H1 (cell line): Measurements from ENCODE around the gene GRIK4. TPM values are rescaled to one million over a fixed set of nuclear protein-coding genes. Genes with fewer than 3 reads are reported as not detected.

ENCODE experiments used
- CTCF ChIA-PET: fragments of 300-600 bp; sonication (Branson Sonifier 250); formaldehyde crosslinking; loops from one replicate; lab custom pipeline; 2021; ENCODE audit not compliant: partially characterized antibody; lab: Charles Lee
- POLR2A ChIA-PET: fragments of 300-600 bp; sonication (Branson Sonifier 250); formaldehyde crosslinking; loops from one replicate; lab custom pipeline; 2021; ENCODE audit warnings: inconsistent platforms; ENCODE audit not compliant: partially characterized antibody; lab: Charles Lee
- DNase-seq, 2 experiments: peaks; one replicate each; pipeline versions ENCODE4 v3.0.0 to v3.0.0-alpha.2; 2010 to 2022; ENCODE audit warnings: low spot score in 2 of 2, low read depth in 1 of 2, mixed read lengths in 1 of 2
- FAIRE-seq: peaks from 2 replicates; lab custom pipeline; 2011; peaks lifted over from hg19 to GRCh38; lab: Jason Lieb, UNC
- H2AFZ ChIP-seq: 2 replicates; pipeline ENCODE4 v1.8.1; 2012; ENCODE audit warnings: low read length, inconsistent platforms
- H2AK5ac ChIP-seq: 2 replicates; pipeline ENCODE4 v1.6.1; 2013; ENCODE audit warnings: low read depth, low read length
- H2BK120ac ChIP-seq: replicated peaks from 2 replicates; pipeline ENCODE3; 2013; ENCODE audit warnings: low read depth, low read length, inconsistent platforms
- H2BK12ac ChIP-seq: 2 replicates; pipeline ENCODE4 v1.6.1; 2013; ENCODE audit warnings: low read depth, low read length
- H2BK15ac ChIP-seq: 2 replicates; pipeline ENCODE4 v1.6.1; 2013; ENCODE audit warnings: low read length
- H2BK20ac ChIP-seq: 2 replicates; pipeline ENCODE4 v1.6.1; 2013; ENCODE audit warnings: low read length
- H2BK5ac ChIP-seq: 2 replicates; pipeline ENCODE4 v1.6.1; 2013; ENCODE audit warnings: low read depth, low read length
- H3K14ac ChIP-seq: 2 replicates; pipeline ENCODE4 v1.6.1; 2013; ENCODE audit warnings: inconsistent platforms; ENCODE audit not compliant: insufficient read length
- H3K18ac ChIP-seq: 2 replicates; pipeline ENCODE4 v1.6.1; 2013; ENCODE audit warnings: low read length; ENCODE audit errors: extremely low read depth
- H3K23ac ChIP-seq: 2 replicates; pipeline ENCODE4 v1.6.1; 2013; ENCODE audit warnings: inconsistent platforms; ENCODE audit not compliant: insufficient read length
- H3K23me2 ChIP-seq: 2 replicates; pipeline ENCODE4 v1.6.1; 2013; ENCODE audit warnings: low read depth, low read length
- H3K27ac ChIP-seq: 2 replicates; pipeline ENCODE4 v1.6.1; 2011; ENCODE audit warnings: low read depth, low read length, inconsistent platforms
- H3K27me3 ChIP-seq, 4 experiments: replicated peaks in 1 of 4; 1 replicate in 1 of 4; 2 replicates in 3 of 4; pipeline versions ENCODE4 v1.6.1 to v1.8.1; 2011 to 2013; ENCODE audit warnings: low read length in 3 of 4, mild to moderate bottlenecking in 3 of 4, inconsistent platforms in 2 of 4, mixed read lengths in 2 of 4, moderate library complexity in 1 of 4; ENCODE audit not compliant: control insufficient read depth in 3 of 4, insufficient read depth in 3 of 4; ENCODE audit errors: extremely low read depth in 1 of 4
- H3K36me3 ChIP-seq, 4 experiments: 2 replicates each; pipeline versions ENCODE4 v1.6.1 to v1.8.1; 2011 to 2013; ENCODE audit warnings: mild to moderate bottlenecking in 4 of 4, low read length in 3 of 4, moderate library complexity in 2 of 4, control low read depth in 1 of 4, inconsistent platforms in 1 of 4; ENCODE audit not compliant: insufficient read depth in 4 of 4, control insufficient read depth in 2 of 4
- H3K4ac ChIP-seq: replicated peaks from 2 replicates; pipeline ENCODE3; 2013; ENCODE audit warnings: low read length, low read depth, mixed read lengths, inconsistent platforms; ENCODE audit not compliant: insufficient read length
- H3K4me1 ChIP-seq, 4 experiments: replicated peaks in 1 of 4; 1 replicate in 1 of 4; 2 replicates in 3 of 4; pipeline versions ENCODE4 v1.6.1 to v1.8.1; 2011 to 2013; ENCODE audit warnings: low read length in 3 of 4, inconsistent platforms in 2 of 4, mixed read lengths in 1 of 4; ENCODE audit not compliant: insufficient read depth in 4 of 4, control insufficient read depth in 3 of 4
- H3K4me2 ChIP-seq, 2 experiments: 2 replicates each; pipeline versions ENCODE4 v1.6.1 to v1.8.1; 2011 to 2013; ENCODE audit warnings: low read depth in 2 of 2, low read length in 2 of 2, control low read depth in 1 of 2, inconsistent platforms in 1 of 2, mild to moderate bottlenecking in 1 of 2; ENCODE audit not compliant: insufficient read depth in 1 of 2
- H3K4me3 ChIP-seq, 4 experiments: fragments of 200-600, 300-600 bp in 1 of 4; sonication (generic), shearing (Covaris generic), sonication (Bioruptor Twin) in 1 of 4; 2 replicates each; pipeline versions ENCODE4 v1.5.1 to v1.8.1; 2011 to 2016; ENCODE audit warnings: low read length in 4 of 4, low read depth in 3 of 4, control low read depth in 2 of 4, inconsistent platforms in 2 of 4, mild to moderate bottlenecking in 2 of 4, mixed read lengths in 1 of 4, moderate library complexity in 1 of 4; ENCODE audit not compliant: insufficient read depth in 2 of 4; ENCODE audit errors: extremely low read depth in 1 of 4
- H3K56ac ChIP-seq: replicated peaks from 2 replicates; pipeline ENCODE3; 2013; ENCODE audit warnings: low read depth, mild to moderate bottlenecking, mixed read lengths, low read length, inconsistent platforms; ENCODE audit not compliant: insufficient read length
- H3K79me1 ChIP-seq: 2 replicates; pipeline ENCODE4 v1.6.1; 2013; ENCODE audit warnings: low read depth, low read length, control low read depth
- H3K79me2 ChIP-seq, 2 experiments: 2 replicates each; pipeline versions ENCODE4 v1.6.1 to v1.8.1; 2012 to 2013; ENCODE audit warnings: low read length in 2 of 2, mild to moderate bottlenecking in 2 of 2, inconsistent platforms in 1 of 2; ENCODE audit not compliant: insufficient read depth in 2 of 2, control insufficient read depth in 1 of 2
- H3K9ac ChIP-seq, 4 experiments: replicated peaks in 1 of 4; 1 replicate in 1 of 4; 2 replicates in 3 of 4; pipeline versions ENCODE4 v1.6.1 to v1.8.1; 2011 to 2013; ENCODE audit warnings: low read depth in 3 of 4, low read length in 3 of 4, control low read depth in 2 of 4, mild to moderate bottlenecking in 2 of 4, moderate library complexity in 2 of 4, inconsistent platforms in 1 of 4; ENCODE audit errors: extremely low read depth in 1 of 4
- H3K9me3 ChIP-seq, 2 experiments: 2 replicates each; pipeline versions ENCODE4 v1.6.1 to v1.8.1; 2012 to 2013; ENCODE audit warnings: mild to moderate bottlenecking in 2 of 2, moderate library complexity in 2 of 2, control low read depth in 1 of 2, inconsistent platforms in 1 of 2, low read depth in 1 of 2, low read length in 1 of 2, mixed read lengths in 1 of 2; ENCODE audit not compliant: insufficient read depth in 2 of 2
- H4K20me1 ChIP-seq, 2 experiments: replicated peaks in 1 of 2; 2 replicates each; pipeline versions ENCODE3 to v1.8.1; 2011 to 2013; ENCODE audit warnings: inconsistent platforms in 2 of 2, low read length in 2 of 2, mild to moderate bottlenecking in 1 of 2; ENCODE audit not compliant: insufficient read depth in 2 of 2, control insufficient read depth in 1 of 2
- H4K5ac ChIP-seq: 2 replicates; pipeline ENCODE4 v1.6.1; 2013; ENCODE audit warnings: low read length, low read depth, mixed read lengths, inconsistent platforms; ENCODE audit not compliant: insufficient read length
- H4K8ac ChIP-seq: 2 replicates; pipeline ENCODE4 v1.8.0; 2013; ENCODE audit warnings: mild to moderate bottlenecking, moderate library complexity, low read length, inconsistent platforms; ENCODE audit not compliant: insufficient read depth; ENCODE audit errors: extremely low read depth
- H4K91ac ChIP-seq: replicated peaks from 2 replicates; pipeline ENCODE3; 2013; ENCODE audit warnings: low read length, mixed read lengths, inconsistent platforms; ENCODE audit not compliant: insufficient read length
- CTBP2 ChIP-seq: IDR thresholded peaks from 2 replicates; pipeline ENCODE4 v1.7.0; 2011; ENCODE audit warnings: borderline replicate concordance, mild to moderate bottlenecking, moderate library complexity, mixed read lengths, low read length; ENCODE audit not compliant: insufficient read depth, insufficient read length
- KDM1A ChIP-seq: fragments of 200-600, 300-600 bp; sonication (generic); IDR thresholded peaks from 2 replicates; pipeline ENCODE4 v1.7.1; 2016; ENCODE audit warnings: mild to moderate bottlenecking, low read length, borderline replicate concordance
- SIN3A ChIP-seq, 2 experiments: IDR thresholded peaks in 1 of 2; conservative IDR thresholded peaks in 1 of 2; 2 replicates each; pipeline ENCODE4 v1.6.1; 2011 to 2012; ENCODE audit warnings: low read length in 2 of 2, improper control_type of control experiment in 1 of 2, low read depth in 1 of 2, mild to moderate bottlenecking in 1 of 2
- WGBS, 2 experiments: shearing (Covaris generic) in 1 of 2; methylation state at CpG; one replicate each; pipeline versions ENCODE4 v1.1.6 to v1.1.7; 2013 to 2015; ENCODE audit warnings: low lambda C conversion rate in 2 of 2, mixed read lengths in 2 of 2, inconsistent platforms in 1 of 2, low coverage in 1 of 2, missing lambda C conversion rate in 1 of 2; ENCODE audit not compliant: insufficient replicate concordance in 2 of 2, insufficient coverage in 1 of 2, insufficient read length in 1 of 2; ENCODE audit errors: extremely low coverage in 1 of 2, missing lambda C conversion rate in 1 of 2; 5-methylcytosine and 5-hydroxymethylcytosine counted together
- polyA plus RNA-seq, 7 experiments: library from polyadenylated mRNA; depleted of rRNA in 3 of 7; stranded (reverse) in 5 of 7; unstranded in 2 of 7; fragments of >200 nt in 5 of 7; fragments of 200-250 nt in 2 of 7; gene quantifications; 1 replicate in 5 of 7; 2 replicates in 1 of 7; 4 replicates in 1 of 7; pipeline versions ENCODE4 v1.2.1 to v1.2.3, GENCODE V29; 2011 to 2013; ENCODE audit warnings: missing spikeins in 2 of 7, mixed read lengths in 2 of 7
- total RNA-seq: library from RNA; stranded (reverse); fragmentation: NEBNext Ultra II Directional; extraction: Animal tissue kit (Norgen Biotek cat#: 25700); gene quantifications from 2 replicates; pipeline ENCODE4 v1.2.1, GENCODE V29; 2021

Gene GRIK4
- total and polyA plus RNA-seq, 2 of the 8 experiments (the other 6 are each of a cell fraction or from before 2014, with no cell fraction given), result 1.2 to 2.9 TPM

GRCh38 chr11:120663142-120663541 is 151.6 kb downstream of the GRIK4 start:
- Histone ChIP-seq H3K4me2 (no peak overlapping the region), H2BK15ac (no peak overlapping the region), H3K23me2 (no peaks in the 10 kb centered on the region), H2AK5ac (no peak overlapping the region), H3K56ac (no peak overlapping the region), H2BK120ac (no peak overlapping the region), H3K14ac (no peak overlapping the region), H4K8ac (no peak overlapping the region), H4K91ac (no peak overlapping the region), H2BK12ac (no peak overlapping the region), H2AFZ (no peak overlapping the region), H3K9me3 (no peaks in the 10 kb centered on the region), H4K20me1 (peaks cover 0 to 2% of the 10 kb centered on the region in 2 experiments), H3K4ac (no peak overlapping the region), H3K27ac (no peak overlapping the region), H3K36me3 (no peaks in the 10 kb centered on the region), H3K18ac (no peak overlapping the region), H3K27me3 (no peaks in the 10 kb centered on the region; a peak in 2 of 7 replicates), H3K79me2 (no peaks in the 10 kb centered on the region), H3K23ac (no peak overlapping the region), H3K4me1 (peaks cover 3 to 7% (median 5%) of the 10 kb centered on the region in 4 experiments; a peak in 5 of 7 replicates), H4K5ac (no peak overlapping the region), H3K79me1 (no peaks in the 10 kb centered on the region), H3K4me3 (no peak overlapping the region), H2BK5ac (no peak overlapping the region), H3K9ac (no peak overlapping the region), H2BK20ac (no peak overlapping the region)
- POLR2A ChIA-PET, result no interaction called here
- DNase-seq (no peak), FAIRE-seq (no peak)
- 61% methylated on average over 2 of the region's 2 CpGs; no CpG with 5 or more reads in 1 of the 2 experiments for WGBS, 2 experiments
- CTCF ChIA-PET, result interaction anchor here (0.7 to 2.0 kb wide), 3 partner anchors 22 to 33 kb away, joined by 4 to 6 read pairs (median 6); no protein-coding TSS in a partner anchor
- TF ChIP-seq SIN3A (conservative IDR thresholded peaks at IDR 0.05 in 1 of 2, IDR thresholded peaks at IDR 0.05 in 1 of 2; ENCODE audit: low read depth in 1 of 2, low read length in 2 of 2) (no peak), CTBP2 (no peak), KDM1A (no peak)
